ENCODE data around the gene FKBP4.

- no peak for TF ChIP-seq CTCF (IDR thresholded peaks at IDR 0.05; ENCODE audit: low read length)
- TF ChIP-seq EZH2phosphoT487 (IDR thresholded peaks at IDR 0.05; ENCODE audit: low read length) = no peak
- TF ChIP-seq EZH2 (optimal IDR thresholded peaks at IDR 0.05; ENCODE audit: low read depth, low read length) = no peak
Measured at GRCh38 chr12:2768224-2768961, 26.4 kb upstream of the FKBP4 start.
